AG04449 (cell line): ENCODE measurements around the gene CRACR2B.

ENCODE experiments used
- CTCF ChIA-PET: fragments of 350-600 bp; formaldehyde crosslinking; extraction: SDS; loops from one replicate; lab custom pipeline; 2021; ENCODE audit warnings: antibody characterized with exemption; lab: Yijun Ruan, JAX
- POLR2A ChIA-PET: fragments of 400-600, 350-600 bp; formaldehyde crosslinking; extraction: SDS; loops from one replicate; lab custom pipeline; 2020; ENCODE audit warnings: antibody characterized with exemption, inconsistent platforms; lab: Yijun Ruan, JAX
- DNase-seq: peaks from one replicate; pipeline ENCODE4 v3.0.0-alpha.2; 2010; ENCODE audit warnings: low read depth, low spot score
- H3K4me3 ChIP-seq: 2 replicates; pipeline ENCODE4 v1.5.1; 2011; ENCODE audit warnings: low read depth, mild to moderate bottlenecking, control low read depth, low read length
- TF ChIP-seq, protein P1 (sequence below): IDR thresholded peaks from one replicate; pipeline ENCODE4 v1.5.1; 2011; ENCODE audit warnings: mild to moderate bottlenecking, moderate library complexity, low read length, control low read depth, inconsistent platforms; ENCODE audit not compliant: insufficient read depth; ENCODE audit errors: missing control alignments

Gene CRACR2B

GRCh38 chr11:808427-809286, 19.1 kb upstream of the CRACR2B start:
- POLR2A ChIA-PET, result interaction anchor here (0.8 to 1.8 kb wide), 9 partner anchors 10 to 263 kb away, joined by 3 to 35 read pairs (median 4); partner anchors contain the start of genes CD151, PNPLA2 and TSPAN4
- peak overlapping the region; percentile 89 for H3K4me3 ChIP-seq
- CTCF ChIA-PET, result interaction anchor here (1.1 kb wide), 1 partner anchor 10 kb away, joined by 3 read pairs; no protein-coding TSS in a partner anchor
- TF ChIP-seq, protein P1, sequence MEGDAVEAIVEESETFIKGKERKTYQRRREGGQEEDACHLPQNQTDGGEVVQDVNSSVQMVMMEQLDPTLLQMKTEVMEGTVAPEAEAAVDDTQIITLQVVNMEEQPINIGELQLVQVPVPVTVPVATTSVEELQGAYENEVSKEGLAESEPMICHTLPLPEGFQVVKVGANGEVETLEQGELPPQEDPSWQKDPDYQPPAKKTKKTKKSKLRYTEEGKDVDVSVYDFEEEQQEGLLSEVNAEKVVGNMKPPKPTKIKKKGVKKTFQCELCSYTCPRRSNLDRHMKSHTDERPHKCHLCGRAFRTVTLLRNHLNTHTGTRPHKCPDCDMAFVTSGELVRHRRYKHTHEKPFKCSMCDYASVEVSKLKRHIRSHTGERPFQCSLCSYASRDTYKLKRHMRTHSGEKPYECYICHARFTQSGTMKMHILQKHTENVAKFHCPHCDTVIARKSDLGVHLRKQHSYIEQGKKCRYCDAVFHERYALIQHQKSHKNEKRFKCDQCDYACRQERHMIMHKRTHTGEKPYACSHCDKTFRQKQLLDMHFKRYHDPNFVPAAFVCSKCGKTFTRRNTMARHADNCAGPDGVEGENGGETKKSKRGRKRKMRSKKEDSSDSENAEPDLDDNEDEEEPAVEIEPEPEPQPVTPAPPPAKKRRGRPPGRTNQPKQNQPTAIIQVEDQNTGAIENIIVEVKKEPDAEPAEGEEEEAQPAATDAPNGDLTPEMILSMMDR, result no peak
- no peak for DNase-seq

- TF ChIP-seq, protein P1, result no peak
- H3K4me3 ChIP-seq, result peak within 1 kb of the TSS; percentile 89
- ChIA-PET CTCF (interaction anchor here (1.1 kb wide), 1 partner anchor 11 kb away, joined by 3 read pairs; no protein-coding TSS in a partner anchor), POLR2A (interaction anchor here (0.8 to 1.8 kb wide), 9 partner anchors 10 to 263 kb away, joined by 3 to 35 read pairs (median 4); partner anchors contain the start of genes CD151, PNPLA2 and TSPAN4)
- DNase-seq, result peak; percentile 71
Measured at GRCh38 chr11:809287-810039, 18.3 kb upstream of the CRACR2B start, which contains the start of gene RPLP2. Gene RPLP2, plus strand, starts transcription at chr11:809967. Its CDS starts 268 bp downstream, at chr11:810235.

DNA sequence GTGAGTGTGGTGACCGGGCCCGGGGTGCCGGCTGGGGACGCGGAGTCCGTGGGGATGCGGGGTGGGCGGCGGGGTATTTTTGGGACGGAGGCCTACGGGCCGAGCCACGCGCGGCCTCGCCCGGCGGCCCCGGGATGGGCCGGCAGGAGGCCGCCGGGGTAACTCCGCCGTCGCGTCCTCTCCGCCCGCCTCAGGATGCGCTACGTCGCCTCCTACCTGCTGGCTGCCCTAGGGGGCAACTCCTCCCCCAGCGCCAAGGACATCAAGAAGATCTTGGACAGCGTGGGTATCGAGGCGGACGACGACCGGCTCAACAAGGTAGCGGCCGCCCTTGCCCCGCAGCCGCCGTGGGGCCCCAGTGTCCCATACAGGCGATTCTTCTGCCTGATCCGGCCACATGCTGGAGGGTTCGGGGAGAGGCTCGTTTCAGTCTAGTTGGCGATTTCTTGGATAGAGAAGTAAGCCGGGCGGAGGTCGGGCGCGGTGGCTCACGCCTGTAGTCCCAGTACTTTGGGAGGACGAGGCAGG, 17.6 kb upstream of the CRACR2B start:
- ChIA-PET POLR2A (interaction anchor here (0.7 to 1.9 kb wide), 9 partner anchors 9 to 264 kb away, joined by 3 to 35 read pairs (median 4); partner anchors contain the start of genes PNPLA2 and TSPAN4), CTCF (no interaction called here)
- no peak for DNase-seq
- TF ChIP-seq, protein P1, result no peak
- H3K4me3 ChIP-seq, result peak overlapping the region; percentile 89

GRCh38 chr11:811446-812245, 16.1 kb upstream of the CRACR2B start:
- ChIA-PET POLR2A (interaction anchor here (0.6 to 1.9 kb wide), 3 partner anchors 8 to 108 kb away, joined by 3 to 10 read pairs (median 4); partner anchors contain the start of gene PNPLA2), CTCF (interaction anchor here (0.7 to 0.9 kb wide), 2 partner anchors 14 to 27 kb away, joined by 3 read pairs; no protein-coding TSS in a partner anchor)
- no peak for DNase-seq
- H3K4me3 ChIP-seq, result peak overlapping the region; percentile 89
- TF ChIP-seq, protein P1, result no peak

- DNase-seq, result no peak
- no peak overlapping the region for H3K4me3 ChIP-seq
- TF ChIP-seq, protein P1, result no peak
- ChIA-PET POLR2A (interaction anchor here (1.1 kb wide), 1 partner anchor 18 kb away, joined by 3 read pairs; no protein-coding TSS in a partner anchor), CTCF (interaction anchor here (0.9 kb wide), 1 partner anchor 15 kb away, joined by 3 read pairs; no protein-coding TSS in a partner anchor)
Measured at GRCh38 chr11:812390-812789, 15.3 kb upstream of the CRACR2B start.
